HUES6 (cell line): Measurements from ENCODE around the gene IFNAR1.
A peak's percentile ranks its signal among the peaks of the same experiment; 100 is the strongest.
"Not testable (repeated sequence)": the region's sequence is repeated elsewhere in the genome, so short reads cannot be mapped to it uniquely, and the experiment has no call there.

Experiments used
- H3K27ac ChIP-seq: 2 replicates; pipeline ENCODE4 v1.7.0; 2013; ENCODE audit warnings: low read depth, mild to moderate bottlenecking, low read length, inconsistent platforms
- H3K27me3 ChIP-seq: 2 replicates; pipeline ENCODE4 v1.6.1; 2013; ENCODE audit warnings: low read length; ENCODE audit not compliant: control insufficient read depth, insufficient read depth
- H3K36me3 ChIP-seq: 2 replicates; pipeline ENCODE4 v1.6.1; 2013; ENCODE audit warnings: low read length; ENCODE audit not compliant: control insufficient read depth, insufficient read depth
- H3K4me1 ChIP-seq: 2 replicates; pipeline ENCODE4 v1.6.1; 2013; ENCODE audit warnings: low read length; ENCODE audit not compliant: control insufficient read depth, insufficient read depth
- H3K4me3 ChIP-seq: 2 replicates; pipeline ENCODE4 v1.5.1; 2013; ENCODE audit warnings: low read depth, low read length
- H3K9ac ChIP-seq: one replicate; pipeline ENCODE4 v1.6.1; 2013; ENCODE audit warnings: mild to moderate bottlenecking, low read length
- H3K9me3 ChIP-seq: 2 replicates; pipeline ENCODE4 v1.6.1; 2013; ENCODE audit warnings: low read depth, low read length; ENCODE audit not compliant: control insufficient read depth, insufficient read depth

Gene IFNAR1

GRCh38 chr21:33323610-33324009 lies 1.2 kb upstream of the IFNAR1 start:
- not testable (repeated sequence) for H3K36me3 ChIP-seq, H3K27me3 ChIP-seq, H3K9ac ChIP-seq, H3K4me1 ChIP-seq, H3K27ac ChIP-seq, H3K9me3 ChIP-seq
- peak overlapping the region; percentile 92 for H3K4me3 ChIP-seq

DNA sequence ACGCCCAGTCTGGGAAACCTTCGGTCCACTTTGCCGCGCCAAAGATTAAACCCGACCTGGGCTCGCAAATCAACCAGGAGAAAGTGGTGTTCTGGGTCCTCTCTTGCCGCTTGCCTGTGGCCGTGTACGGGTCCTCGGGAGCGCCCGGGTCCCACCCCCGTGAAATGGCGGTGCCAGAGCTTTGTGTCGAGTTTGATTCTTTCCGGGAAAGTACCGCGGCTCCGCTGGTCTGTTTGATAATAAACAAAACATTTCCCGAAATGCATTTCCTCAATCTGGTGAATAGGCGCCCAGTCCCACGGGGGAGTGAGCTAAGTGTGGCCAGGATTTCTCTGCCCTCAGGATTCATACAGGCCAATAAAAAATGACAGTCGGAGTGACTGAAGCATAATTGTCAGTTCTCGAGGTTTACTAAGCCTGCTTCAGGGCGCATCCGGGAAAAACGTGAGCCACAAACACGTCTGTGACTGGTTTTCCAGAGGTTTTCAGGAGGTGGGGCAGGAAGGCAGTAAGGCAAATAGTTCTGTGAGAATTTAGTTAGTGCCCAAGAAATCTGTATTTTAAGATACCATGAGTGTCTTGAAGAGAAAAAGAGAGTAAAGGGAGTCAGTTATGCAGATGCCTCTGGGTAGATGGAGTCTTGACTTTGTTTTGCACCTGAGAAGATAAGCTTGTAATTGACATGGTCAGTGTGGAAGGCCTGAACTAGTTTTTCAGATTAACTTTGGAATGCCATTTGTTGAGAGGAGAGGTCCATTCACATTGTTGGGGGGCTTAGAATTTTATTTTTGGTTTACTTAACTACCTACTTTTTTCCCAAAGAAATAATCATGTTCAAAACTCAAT lies 675 bp downstream of the IFNAR1 start:
- Histone ChIP-seq H3K27ac (peak overlapping the region; percentile 37; the same call in 1 of the 2 replicates), H3K4me1 (no peaks in the 10 kb centered on the region), H3K9me3 (peaks cover 5% of the 10 kb centered on the region; the same call in 1 of the 2 replicates), H3K9ac (peak overlapping the region; percentile 88), H3K36me3 (peaks cover 2% of the 10 kb centered on the region; the same call in 1 of the 2 replicates), H3K4me3 (peak overlapping the region; percentile 92), H3K27me3 (no peaks in the 10 kb centered on the region)

- no peak overlapping the region for H3K27ac ChIP-seq
- H3K9me3 ChIP-seq: peaks cover 19% of the 10 kb centered on the region
- H3K9ac ChIP-seq: no peak overlapping the region
- H3K36me3 ChIP-seq: peaks cover 12% of the 10 kb centered on the region
- H3K27me3 ChIP-seq: no peaks in the 10 kb centered on the region
- H3K4me1 ChIP-seq: no peaks in the 10 kb centered on the region
- no peak overlapping the region for H3K4me3 ChIP-seq
These were observed 2.6 kb downstream of the IFNAR1 start for GRCh38 chr21:33327326-33327725.

GRCh38 chr21:33327792-33328433 lies 3.1 kb downstream of the IFNAR1 start:
- peaks cover 12% of the 10 kb centered on the region for H3K36me3 ChIP-seq
- H3K9me3 ChIP-seq: peaks cover 25% of the 10 kb centered on the region
- H3K27ac ChIP-seq: no peak overlapping the region
- no peak overlapping the region for H3K4me3 ChIP-seq
- H3K4me1 ChIP-seq: no peaks in the 10 kb centered on the region
- no peak overlapping the region for H3K9ac ChIP-seq
- no peaks in the 10 kb centered on the region for H3K27me3 ChIP-seq

DNA sequence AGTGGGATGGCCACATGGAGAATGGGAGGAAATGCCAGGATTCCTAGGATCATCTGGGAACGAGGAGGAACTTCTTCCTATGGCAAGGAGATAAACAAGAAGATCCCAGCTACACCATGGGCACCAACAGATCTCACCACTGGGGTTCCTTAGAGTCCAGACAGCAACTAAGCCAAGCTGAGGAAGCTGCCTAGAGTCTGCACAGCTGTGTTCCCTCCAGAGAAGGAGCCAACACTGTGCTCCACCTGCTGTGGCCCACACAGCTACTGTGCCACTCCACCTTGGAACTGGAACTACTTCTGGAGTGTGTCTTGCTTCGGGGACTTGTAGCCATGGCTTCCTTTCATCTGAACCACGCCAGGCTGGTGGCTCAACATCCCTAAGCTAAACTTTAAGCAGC lies 6.0 kb downstream of the IFNAR1 start:
- no peak overlapping the region for H3K9ac ChIP-seq
- H3K4me1 ChIP-seq: no peaks in the 10 kb centered on the region
- H3K36me3 ChIP-seq: peaks cover 24% of the 10 kb centered on the region
- H3K9me3 ChIP-seq: peaks cover 42% of the 10 kb centered on the region
- no peaks in the 10 kb centered on the region for H3K27me3 ChIP-seq
- no peak overlapping the region for H3K4me3 ChIP-seq
- H3K27ac ChIP-seq: no peak overlapping the region

GRCh38 chr21:33332143-33332542 lies 7.4 kb downstream of the IFNAR1 start:
- no peak overlapping the region for H3K27ac ChIP-seq
- no peaks in the 10 kb centered on the region for H3K27me3 ChIP-seq
- peaks cover 28% of the 10 kb centered on the region for H3K36me3 ChIP-seq
- peaks cover 42% of the 10 kb centered on the region for H3K9me3 ChIP-seq
- no peaks in the 10 kb centered on the region for H3K4me1 ChIP-seq
- H3K4me3 ChIP-seq: no peak overlapping the region
- H3K9ac ChIP-seq: no peak overlapping the region

GRCh38 chr21:33334191-33334590 lies 9.4 kb downstream of the IFNAR1 start:
- Histone ChIP-seq H3K9ac (no peak overlapping the region), H3K36me3 (peaks cover 33% of the 10 kb centered on the region), H3K9me3 (peaks cover 42% of the 10 kb centered on the region), H3K27ac (no peak overlapping the region), H3K4me3 (no peak overlapping the region), H3K27me3 (no peaks in the 10 kb centered on the region), H3K4me1 (no peaks in the 10 kb centered on the region)

GRCh38 chr21:33334824-33335223 lies 10.1 kb downstream of the IFNAR1 start:
- H3K9me3 ChIP-seq: peaks cover 42% of the 10 kb centered on the region
- H3K4me1 ChIP-seq: no peaks in the 10 kb centered on the region
- no peak overlapping the region for H3K4me3 ChIP-seq
- H3K36me3 ChIP-seq: peaks cover 33% of the 10 kb centered on the region
- H3K27ac ChIP-seq: no peak overlapping the region
- no peaks in the 10 kb centered on the region for H3K27me3 ChIP-seq
- no peak overlapping the region for H3K9ac ChIP-seq

DNA sequence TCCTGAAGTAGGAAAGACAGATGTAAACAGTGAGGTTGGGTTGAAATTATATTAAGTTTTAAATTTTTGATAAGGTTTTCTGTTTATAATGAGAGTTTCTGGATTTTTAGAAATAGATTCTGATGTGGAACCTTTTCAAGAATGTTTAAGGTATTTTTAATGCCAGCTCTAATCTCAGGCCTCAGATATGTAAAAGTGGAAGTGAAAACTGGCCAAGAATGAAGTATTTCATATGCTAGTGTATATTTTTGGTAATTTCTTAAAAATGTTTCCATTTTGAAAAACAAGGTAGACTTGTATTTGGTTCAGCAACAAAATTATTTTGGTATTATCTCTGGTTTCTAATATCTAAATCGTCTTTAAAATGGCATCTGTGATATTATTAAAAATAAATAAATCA lies 14.4 kb downstream of the IFNAR1 start:
- no peak overlapping the region for H3K27ac ChIP-seq
- H3K36me3 ChIP-seq: peaks cover 32% of the 10 kb centered on the region
- H3K4me1 ChIP-seq: no peaks in the 10 kb centered on the region
- H3K9me3 ChIP-seq: peaks cover 9% of the 10 kb centered on the region
- no peaks in the 10 kb centered on the region for H3K27me3 ChIP-seq
- H3K4me3 ChIP-seq: no peak overlapping the region
- no peak overlapping the region for H3K9ac ChIP-seq

GRCh38 chr21:33339918-33340317 lies 15.1 kb downstream of the IFNAR1 start:
- Histone ChIP-seq H3K9me3 (peaks cover under 1% of the 10 kb centered on the region; the same call in 1 of the 2 replicates), H3K4me1 (no peaks in the 10 kb centered on the region), H3K36me3 (peaks cover 27% of the 10 kb centered on the region), H3K9ac (no peak overlapping the region), H3K27ac (no peak overlapping the region), H3K4me3 (no peak overlapping the region), H3K27me3 (no peaks in the 10 kb centered on the region)

- no peaks in the 10 kb centered on the region for H3K9me3 ChIP-seq
- H3K36me3 ChIP-seq: peaks cover 30% of the 10 kb centered on the region
- H3K4me1 ChIP-seq: no peaks in the 10 kb centered on the region
- no peaks in the 10 kb centered on the region for H3K27me3 ChIP-seq
- no peak overlapping the region for H3K4me3 ChIP-seq
- no peak overlapping the region for H3K9ac ChIP-seq
- H3K27ac ChIP-seq: no peak overlapping the region
These were observed 21.0 kb downstream of the IFNAR1 start for GRCh38 chr21:33345751-33346238.
